GM21528 (cell line): ENCODE measurements around the gene ACSL4.
"Not testable (repeated sequence)": the region's sequence is repeated elsewhere in the genome, so short reads cannot be mapped to it uniquely, and the experiment has no call there.

ENCODE experiments used
- ATAC-seq: cut with Tn5 transposase; IDR thresholded peaks from one replicate; pipeline ENCODE4 v1.9.1; 2021; ENCODE audit warnings: mild to moderate bottlenecking, moderate library complexity; ENCODE audit not compliant: unreplicated experiment, low FRiP score

The ACSL4 gene

GRCh38 chrX:109679820-109680219 is 53.2 kb downstream of the ACSL4 start:
- no peak for ATAC-seq

- no peak for ATAC-seq
Observed at GRCh38 chrX:109672239-109672638, 60.8 kb downstream of the ACSL4 start.

- ATAC-seq = not testable (repeated sequence)
Observed at GRCh38 chrX:109671170-109671569, 61.9 kb downstream of the ACSL4 start.

- ATAC-seq = no peak
Observed at GRCh38 chrX:109667986-109668385, 65.1 kb downstream of the ACSL4 start.

GRCh38 chrX:109660435-109661143 is 72.5 kb downstream of the ACSL4 start:
- no peak for ATAC-seq

- ATAC-seq = no peak
Observed at GRCh38 chrX:109658391-109658790, 74.7 kb downstream of the ACSL4 start.

- ATAC-seq = not testable (repeated sequence)
Observed at GRCh38 chrX:109657364-109657763, 75.7 kb downstream of the ACSL4 start.

GRCh38 chrX:109656774-109657173 is 76.3 kb downstream of the ACSL4 start:
- no peak for ATAC-seq

GRCh38 chrX:109655502-109656201 is 77.4 kb downstream of the ACSL4 start:
- ATAC-seq = no peak

GRCh38 chrX:109654516-109655109 is 78.4 kb downstream of the ACSL4 start:
- no peak for ATAC-seq

- ATAC-seq = not testable (repeated sequence)
Observed at GRCh38 chrX:109644671-109645070, 88.4 kb downstream of the ACSL4 start.

- ATAC-seq = no peak
Observed at GRCh38 chrX:109643687-109644086, 89.4 kb downstream of the ACSL4 start.

GRCh38 chrX:109638158-109638557 is 94.9 kb downstream of the ACSL4 start:
- no peak for ATAC-seq

- not testable (repeated sequence) for ATAC-seq
Observed at GRCh38 chrX:109637477-109637876, 95.6 kb downstream of the ACSL4 start.

GRCh38 chrX:109635146-109635545 is 97.9 kb downstream of the ACSL4 start:
- no peak for ATAC-seq

GRCh38 chrX:109632906-109633504 is 100.1 kb downstream of the ACSL4 start:
- no peak for ATAC-seq

- no peak for ATAC-seq
Observed at GRCh38 chrX:109629310-109629709, 103.7 kb downstream of the ACSL4 start.

GRCh38 chrX:109626637-109627036 is 106.4 kb downstream of the ACSL4 start:
- ATAC-seq = no peak

GRCh38 chrX:109624641-109625616 is 108.1 kb downstream of the ACSL4 start, which contains the start of gene KCNE5:
TSS of gene KCNE5 (minus strand) at chrX:109625172. CDS start at chrX:109625020, 152 bp downstream.
- ATAC-seq = no peak

GRCh38 chrX:109623997-109624396 is 109.1 kb downstream of the ACSL4 start:
- no peak for ATAC-seq
